Activated naive CD4-positive, alpha-beta T cell treated with anti-CD3 and anti-CD28 coated beads, Interleukin-2, amount 10 ng/mL, durations not matched to agents 7 days and 5 days (primary cell): ENCODE data around the gene SLC6A6.
A peak's percentile ranks its signal among the peaks of the same experiment; 100 is the strongest.

Experiments used
- CTCF ChIA-PET: fragments of 350-600 bp; sonication (Branson Sonifier 250); formaldehyde crosslinking; loops from one replicate; lab custom pipeline; 2021; ENCODE audit warnings: antibody characterized with exemption; lab: Charles Lee
- DNase-seq: peaks from one replicate; pipeline ENCODE4 v3.0.0-alpha.2; 2020
- H3K27ac Mint-ChIP-seq: one replicate; pipeline ENCODE4 v1.8.0; 2021; ENCODE audit warnings: mild to moderate bottlenecking, moderate library complexity, mixed read lengths
- H3K27me3 Mint-ChIP-seq: one replicate; pipeline ENCODE4 v1.8.0; 2021; ENCODE audit warnings: mild to moderate bottlenecking, mixed read lengths
- H3K36me3 Mint-ChIP-seq: one replicate; pipeline ENCODE4 v1.8.0; 2021; ENCODE audit warnings: mixed read lengths
- H3K4me1 Mint-ChIP-seq: one replicate; pipeline ENCODE4 v1.8.0; 2021; ENCODE audit warnings: mixed read lengths
- H3K4me3 Mint-ChIP-seq: one replicate; pipeline ENCODE4 v1.8.0; 2021; ENCODE audit warnings: mild to moderate bottlenecking, moderate library complexity, mixed read lengths
- H3K9me3 Mint-ChIP-seq: one replicate; pipeline ENCODE4 v1.8.0; 2021; ENCODE audit warnings: mixed read lengths

SLC6A6 gene

GRCh38 chr3:14425581-14426304, 23.3 kb downstream of the SLC6A6 start:
- CTCF ChIA-PET: interaction anchor here (0.7 to 2.1 kb wide), 7 partner anchors 21 to 222 kb away, joined by 3 to 7 read pairs (median 5); partner anchors contain the start of gene SLC6A6
- Mint-ChIP-seq H3K9me3 (no peaks in the 10 kb centered on the region), H3K27me3 (no peaks in the 10 kb centered on the region), H3K36me3 (peaks cover 6% of the 10 kb centered on the region), H3K4me3 (peak overlapping the region; percentile 51), H3K27ac (peak overlapping the region; percentile 78), H3K4me1 (peaks cover 80% of the 10 kb centered on the region)
- peak; percentile 74 for DNase-seq

GRCh38 chr3:14426305-14426620, 23.9 kb downstream of the SLC6A6 start:
- CTCF ChIA-PET: interaction anchor here (0.7 to 1.5 kb wide), 5 partner anchors 21 to 41 kb away, joined by 3 to 6 read pairs (median 5); partner anchors contain the start of gene SLC6A6

DNA sequence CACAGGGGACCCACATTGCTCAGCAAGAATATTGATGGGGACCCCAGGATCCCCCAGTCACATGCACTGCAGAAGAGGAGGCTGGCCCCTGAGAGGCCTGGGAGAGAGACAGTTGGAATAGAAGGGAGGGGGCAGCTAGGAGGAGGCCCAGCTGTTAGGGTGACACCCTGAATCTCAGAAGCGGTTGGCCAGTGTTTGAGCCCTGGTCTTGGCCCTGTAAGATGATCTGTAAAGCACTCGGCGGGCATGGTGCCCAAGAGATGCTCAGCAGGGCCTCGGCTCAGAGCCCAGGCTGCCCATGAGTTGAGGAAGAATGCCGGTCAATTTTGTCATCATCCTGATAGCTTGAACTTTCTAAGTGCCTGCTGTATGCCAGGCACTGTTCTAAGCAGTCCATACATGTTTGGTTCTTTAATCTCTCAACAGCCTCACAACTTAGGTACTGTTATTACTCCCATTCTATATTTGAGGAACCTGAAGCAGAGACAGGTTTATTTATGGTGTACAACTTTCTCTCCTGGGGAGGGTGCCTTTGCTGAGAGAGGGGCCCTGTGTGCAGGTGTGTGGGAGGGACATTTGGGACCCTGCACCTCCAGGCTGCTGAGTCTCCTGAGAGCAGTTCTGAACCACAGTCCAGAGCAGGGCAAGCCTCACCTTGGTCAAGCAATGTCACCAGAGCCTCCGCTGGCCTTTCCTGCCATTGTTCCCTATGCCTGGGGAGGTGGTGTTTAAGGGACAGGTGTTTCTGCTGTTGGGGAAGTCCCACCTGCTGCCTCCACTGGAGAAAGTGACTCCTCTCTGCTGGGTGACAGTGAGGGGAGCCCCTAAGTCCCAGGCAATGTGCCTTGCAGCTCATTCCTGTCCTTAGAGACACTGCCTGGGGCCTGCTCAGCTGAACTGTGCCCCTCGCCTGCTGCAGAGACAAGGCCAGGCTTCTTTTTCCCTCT, 26.0 kb downstream of the SLC6A6 start:
- H3K4me1 Mint-ChIP-seq: peaks cover 98% of the 10 kb centered on the region
- peak overlapping the region; percentile 98 for H3K27ac Mint-ChIP-seq
- H3K36me3 Mint-ChIP-seq: peaks cover 8% of the 10 kb centered on the region
- no peaks in the 10 kb centered on the region for H3K9me3 Mint-ChIP-seq
- no peaks in the 10 kb centered on the region for H3K27me3 Mint-ChIP-seq
- no peak overlapping the region for H3K4me3 Mint-ChIP-seq
- no peak for DNase-seq
- CTCF ChIA-PET: interaction anchor here (0.6 to 2.7 kb wide), 3 partner anchors 14 to 40 kb away, joined by 3 to 11 read pairs (median 3); no protein-coding TSS in a partner anchor

More at GRCh38 chr3:14426305-14426620, 23.9 kb downstream of the SLC6A6 start:
- no peaks in the 10 kb centered on the region for H3K27me3 Mint-ChIP-seq
- H3K4me3 Mint-ChIP-seq: peak overlapping the region; percentile 51
- no peaks in the 10 kb centered on the region for H3K9me3 Mint-ChIP-seq
- peaks cover 9% of the 10 kb centered on the region for H3K36me3 Mint-ChIP-seq
- peak overlapping the region; percentile 78 for H3K27ac Mint-ChIP-seq
- no peak for DNase-seq
- H3K4me1 Mint-ChIP-seq: peaks cover 85% of the 10 kb centered on the region

DNA sequence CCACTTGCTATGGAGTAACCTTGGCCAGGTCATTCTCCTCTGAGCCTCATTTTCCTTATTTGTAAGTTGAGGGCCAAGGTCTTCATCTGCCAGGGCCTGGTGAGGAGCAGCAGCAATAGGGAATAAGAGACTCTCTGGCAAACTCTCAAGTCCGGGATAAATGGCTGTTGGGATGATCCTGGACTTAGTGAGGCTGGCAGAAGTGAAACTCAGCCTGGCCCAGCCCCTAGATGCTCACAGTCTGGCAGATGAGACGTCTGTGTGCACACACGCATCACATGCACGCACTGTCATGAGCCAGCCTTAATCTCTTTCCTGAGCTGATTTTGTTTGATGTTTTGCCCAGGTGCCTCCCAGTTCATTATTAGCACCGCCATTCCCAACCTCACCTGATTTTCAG, 26.8 kb downstream of the SLC6A6 start:
- DNase-seq: no peak
- Mint-ChIP-seq H3K4me1 (peaks cover 96% of the 10 kb centered on the region), H3K36me3 (peaks cover 3% of the 10 kb centered on the region), H3K4me3 (no peak overlapping the region), H3K9me3 (no peaks in the 10 kb centered on the region), H3K27ac (peak overlapping the region; percentile 98), H3K27me3 (no peaks in the 10 kb centered on the region)
- CTCF ChIA-PET: interaction anchor here (2.7 kb wide), 1 partner anchor 32 kb away, joined by 11 read pairs; no protein-coding TSS in a partner anchor

GRCh38 chr3:14429640-14430039, 27.2 kb downstream of the SLC6A6 start:
- H3K9me3 Mint-ChIP-seq: no peaks in the 10 kb centered on the region
- H3K4me1 Mint-ChIP-seq: peaks cover 96% of the 10 kb centered on the region
- no peak overlapping the region for H3K4me3 Mint-ChIP-seq
- H3K36me3 Mint-ChIP-seq: peaks cover 3% of the 10 kb centered on the region
- H3K27ac Mint-ChIP-seq: peak overlapping the region; percentile 98
- H3K27me3 Mint-ChIP-seq: no peaks in the 10 kb centered on the region
- DNase-seq: no peak
- CTCF ChIA-PET: interaction anchor here (1.4 kb wide), 1 partner anchor 33 kb away, joined by 5 read pairs; no protein-coding TSS in a partner anchor

DNA sequence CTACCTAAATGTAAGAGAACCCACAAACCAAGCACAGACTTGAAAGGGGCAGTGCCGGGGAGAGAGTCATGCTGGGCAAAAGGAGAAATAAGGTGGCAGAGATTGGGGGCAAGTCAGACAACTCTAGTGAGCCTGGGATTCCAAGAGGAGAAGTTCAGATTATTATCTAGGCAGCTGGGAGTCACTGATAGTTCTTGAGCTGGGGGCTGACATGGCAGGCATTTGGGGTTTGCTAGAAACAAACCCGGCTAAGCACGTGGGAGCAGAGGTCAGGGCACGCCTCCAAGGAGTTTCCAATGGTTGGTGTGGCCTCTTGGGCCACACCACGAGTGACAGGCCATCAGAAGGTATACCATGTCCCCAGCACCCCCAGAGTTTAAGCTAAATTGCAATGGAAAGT, 27.6 kb downstream of the SLC6A6 start:
- H3K4me3 Mint-ChIP-seq: peak overlapping the region; percentile 37
- peak overlapping the region; percentile 98 for H3K27ac Mint-ChIP-seq
- H3K27me3 Mint-ChIP-seq: no peaks in the 10 kb centered on the region
- peaks cover 3% of the 10 kb centered on the region for H3K36me3 Mint-ChIP-seq
- no peak for DNase-seq
- H3K4me1 Mint-ChIP-seq: peaks cover 96% of the 10 kb centered on the region
- CTCF ChIA-PET: interaction anchor here (0.8 to 3.7 kb wide), 4 partner anchors 9 to 37 kb away, joined by 3 to 21 read pairs (median 4); partner anchors contain the start of gene SLC6A6
- no peaks in the 10 kb centered on the region for H3K9me3 Mint-ChIP-seq

DNA sequence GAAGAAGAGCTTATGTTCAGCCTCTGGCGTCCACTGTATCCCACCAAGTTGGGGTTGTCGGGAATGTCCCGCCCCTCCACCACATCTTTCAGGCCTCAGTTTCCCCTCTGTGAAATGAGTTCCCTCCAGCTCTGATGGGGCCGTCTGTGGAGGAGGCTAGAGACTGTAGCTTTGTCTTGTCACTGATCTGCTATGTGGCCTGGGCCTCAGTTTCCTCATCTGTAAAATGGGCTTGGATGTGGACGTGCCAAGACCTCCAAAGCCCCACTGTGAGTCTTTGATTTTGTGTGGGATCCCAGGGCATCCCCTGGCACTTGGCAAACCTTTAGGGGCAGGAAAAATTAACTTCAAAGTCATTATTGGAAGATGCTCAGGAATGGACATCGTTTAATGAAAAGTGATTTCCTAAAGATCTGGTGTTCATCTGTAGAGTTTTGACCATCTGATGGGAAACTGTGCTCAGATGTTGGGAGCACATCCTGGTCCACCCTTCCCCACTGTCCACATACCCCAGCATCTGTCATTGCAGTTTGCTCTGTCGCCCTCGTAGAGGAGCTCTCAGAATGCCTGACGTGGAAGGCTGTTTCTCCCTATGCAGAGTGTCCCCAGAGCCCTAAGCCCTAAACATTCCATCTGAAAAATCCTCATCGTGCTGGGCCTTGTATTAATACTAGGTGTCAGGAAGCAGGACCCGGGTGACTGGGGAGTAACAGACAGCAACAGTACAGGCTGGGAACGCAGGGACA, 28.5 kb downstream of the SLC6A6 start:
- Mint-ChIP-seq H3K27ac (peak overlapping the region; percentile 98), H3K36me3 (peaks cover 3% of the 10 kb centered on the region), H3K4me1 (peaks cover 90% of the 10 kb centered on the region), H3K27me3 (no peaks in the 10 kb centered on the region), H3K4me3 (peak overlapping the region; percentile 70), H3K9me3 (no peaks in the 10 kb centered on the region)
- CTCF ChIA-PET: interaction anchor here (0.8 to 3.7 kb wide), 7 partner anchors 10 to 227 kb away, joined by 3 to 21 read pairs (median 5); partner anchors contain the start of gene SLC6A6
- DNase-seq: no peak

DNA sequence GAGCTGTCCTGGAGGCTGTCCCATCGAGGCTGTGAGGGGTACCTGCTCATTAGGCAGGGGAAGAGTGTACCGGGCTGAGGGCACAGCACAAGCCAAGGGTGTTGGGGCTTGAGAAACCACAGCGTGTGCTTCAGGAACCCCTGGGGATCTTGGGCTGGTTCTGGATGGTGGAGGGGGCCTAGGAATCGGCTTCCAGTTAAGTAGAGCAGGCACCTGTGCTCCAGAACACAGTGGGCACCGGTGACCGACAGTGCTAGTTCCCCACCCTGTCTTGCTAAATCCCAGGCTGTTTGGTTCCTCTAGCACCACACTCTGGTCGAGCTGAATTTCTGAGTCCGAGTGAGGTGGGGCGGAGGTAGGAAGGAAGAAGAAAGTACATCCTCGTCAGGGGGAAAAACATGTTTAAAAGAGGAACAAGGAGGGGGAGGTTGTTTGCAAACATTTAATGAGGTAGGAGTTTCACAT, 29.1 kb downstream of the SLC6A6 start:
- Mint-ChIP-seq H3K36me3 (peaks cover 3% of the 10 kb centered on the region), H3K4me3 (peak overlapping the region; percentile 70), H3K4me1 (peaks cover 84% of the 10 kb centered on the region), H3K9me3 (no peaks in the 10 kb centered on the region), H3K27me3 (no peaks in the 10 kb centered on the region), H3K27ac (peak overlapping the region; percentile 98)
- DNase-seq: peak; percentile 60
- CTCF ChIA-PET: interaction anchor here (1.2 to 3.7 kb wide), 9 partner anchors 10 to 227 kb away, joined by 3 to 21 read pairs (median 6); partner anchors contain the start of gene SLC6A6

GRCh38 chr3:14431917-14432834, 29.8 kb downstream of the SLC6A6 start:
- Mint-ChIP-seq H3K27ac (peak overlapping the region; percentile 98), H3K36me3 (peaks cover 3% of the 10 kb centered on the region), H3K4me1 (peaks cover 82% of the 10 kb centered on the region), H3K27me3 (no peaks in the 10 kb centered on the region), H3K9me3 (no peaks in the 10 kb centered on the region), H3K4me3 (peak overlapping the region; percentile 70)
- CTCF ChIA-PET: interaction anchor here (0.6 to 3.7 kb wide), 11 partner anchors 11 to 952 kb away, joined by 3 to 21 read pairs (median 6); partner anchors contain the start of gene SLC6A6
- peak; percentile 97 for DNase-seq

DNA sequence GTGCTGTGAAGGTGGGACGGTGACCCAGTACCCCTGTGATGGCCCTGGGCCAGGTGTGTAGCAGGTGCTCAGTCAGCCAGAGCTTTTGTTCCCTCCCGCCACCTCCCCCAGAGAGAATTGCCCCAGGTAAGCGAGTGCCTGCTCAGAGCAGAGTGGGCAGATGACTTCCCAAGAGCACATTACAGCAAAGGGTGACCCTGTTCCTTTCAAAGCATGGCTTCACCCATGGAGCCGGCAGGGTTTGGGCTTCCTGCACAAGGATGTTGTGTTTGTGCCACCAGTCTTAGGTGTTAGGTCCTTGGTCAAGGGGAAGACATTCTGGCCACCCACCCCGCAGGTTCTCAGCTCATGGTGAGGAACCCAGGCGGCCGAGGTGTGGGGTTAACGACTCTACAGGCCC, 30.7 kb downstream of the SLC6A6 start:
- H3K36me3 Mint-ChIP-seq: peaks cover 3% of the 10 kb centered on the region
- CTCF ChIA-PET: interaction anchor here (1.2 to 3.7 kb wide), 8 partner anchors 22 to 42 kb away, joined by 3 to 21 read pairs (median 7); partner anchors contain the start of gene SLC6A6
- H3K9me3 Mint-ChIP-seq: no peaks in the 10 kb centered on the region
- H3K27me3 Mint-ChIP-seq: no peaks in the 10 kb centered on the region
- H3K4me1 Mint-ChIP-seq: peaks cover 73% of the 10 kb centered on the region
- H3K27ac Mint-ChIP-seq: peak overlapping the region; percentile 98
- DNase-seq: no peak
- H3K4me3 Mint-ChIP-seq: peak overlapping the region; percentile 70

GRCh38 chr3:14434126-14434497, 31.7 kb downstream of the SLC6A6 start:
- Mint-ChIP-seq H3K4me1 (peaks cover 65% of the 10 kb centered on the region), H3K4me3 (no peak overlapping the region), H3K36me3 (peaks cover 3% of the 10 kb centered on the region), H3K9me3 (no peaks in the 10 kb centered on the region), H3K27me3 (no peaks in the 10 kb centered on the region), H3K27ac (peak overlapping the region; percentile 84)
- no peak for DNase-seq
- CTCF ChIA-PET: interaction anchor here (1.5 kb wide), 1 partner anchor 21 kb away, joined by 6 read pairs; no protein-coding TSS in a partner anchor

DNA sequence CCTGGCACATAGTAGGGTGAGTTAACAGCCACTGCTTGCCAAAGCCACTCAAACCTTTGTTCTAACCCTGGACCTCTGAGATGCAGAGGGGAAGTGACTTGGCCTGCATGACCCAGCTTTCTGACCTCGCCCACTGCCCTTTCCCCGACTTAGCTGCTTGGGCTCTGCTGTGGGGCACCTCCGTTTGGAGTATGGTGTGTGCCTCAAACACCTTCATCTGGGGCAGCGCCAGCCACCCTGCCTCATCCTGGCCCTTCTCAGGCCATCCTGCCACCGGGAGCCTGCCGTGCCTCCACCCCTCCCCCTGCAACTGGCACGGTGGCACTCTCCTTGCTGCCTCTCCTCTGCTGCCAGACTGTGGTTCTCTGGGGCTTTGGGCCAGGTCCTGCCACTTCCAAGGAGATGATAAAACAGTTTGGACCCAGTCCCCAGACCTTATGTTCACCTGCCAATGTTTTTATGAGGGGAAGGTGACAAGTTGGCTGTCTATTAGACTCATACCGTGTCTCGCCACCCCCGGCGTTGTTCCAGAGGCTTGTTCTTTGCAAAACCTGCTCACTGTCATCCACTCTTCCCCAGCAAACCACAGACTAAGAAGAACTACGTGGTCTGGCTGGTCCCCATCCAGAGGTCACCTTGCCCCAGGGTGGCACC, 32.2 kb downstream of the SLC6A6 start:
- H3K9me3 Mint-ChIP-seq: no peaks in the 10 kb centered on the region
- no peaks in the 10 kb centered on the region for H3K27me3 Mint-ChIP-seq
- peaks cover 3% of the 10 kb centered on the region for H3K36me3 Mint-ChIP-seq
- DNase-seq: no peak
- H3K4me3 Mint-ChIP-seq: no peak overlapping the region
- H3K4me1 Mint-ChIP-seq: peaks cover 61% of the 10 kb centered on the region
- CTCF ChIA-PET: no interaction called here
- H3K27ac Mint-ChIP-seq: peak overlapping the region; percentile 12
